Sigmoid colon (tissue), 4 donors: Measurements from ENCODE around the gene CSF2RB.

Source experiments
- EP300 ChIP-seq, 4 donors: sonication (generic); formaldehyde crosslinking; IDR thresholded peaks; one replicate each; pipeline ENCODE4 v1.6.1; 2017; ENCODE audit warnings: antibody characterized with exemption in 4 of 4
- TF ChIP-seq, protein P1 (sequence below), 4 experiments: fragments of 450-650 bp in 3 of 4; fragments of 200-600 bp in 1 of 4; IDR thresholded peaks; one replicate each; pipeline ENCODE4 v1.5.1; 2016 to 2019; ENCODE audit warnings: antibody characterized with exemption in 4 of 4, mild to moderate bottlenecking in 3 of 4, moderate library complexity in 2 of 4

DNA sequence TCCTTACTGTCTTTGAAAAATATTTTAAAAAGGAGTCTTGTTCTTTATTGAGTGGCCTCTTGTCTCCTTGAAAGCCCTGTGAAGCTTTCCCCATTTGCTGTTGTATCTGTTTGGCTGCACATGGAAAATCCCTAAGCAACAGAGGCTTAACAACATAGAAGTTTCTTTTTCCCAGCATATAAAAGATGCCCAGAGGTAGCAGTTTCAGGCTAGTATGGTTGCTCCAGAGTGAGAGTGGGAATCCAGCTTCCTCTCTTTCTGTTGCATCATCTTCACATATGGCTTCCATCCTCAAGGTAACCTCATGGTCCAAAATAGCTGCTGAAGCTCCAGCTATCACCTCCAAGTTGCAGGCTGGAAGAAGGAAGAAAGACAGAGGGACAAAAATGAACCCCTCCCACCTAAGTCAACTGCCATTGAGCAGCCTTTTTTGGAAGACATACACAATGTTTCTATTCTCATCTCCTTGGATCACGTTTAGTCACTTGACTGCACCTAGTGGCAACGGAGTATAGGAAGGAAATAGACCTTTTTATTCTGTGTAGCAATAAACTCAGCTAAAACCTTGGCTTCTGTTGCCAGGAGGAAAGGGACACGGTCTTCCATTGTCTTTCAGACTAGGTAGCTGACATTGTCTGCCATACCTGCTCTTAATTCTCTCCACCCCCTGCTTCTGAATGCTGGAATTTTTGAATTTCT, 5.3 kb downstream of the CSF2RB start:
- TF ChIP-seq, protein P1, sequence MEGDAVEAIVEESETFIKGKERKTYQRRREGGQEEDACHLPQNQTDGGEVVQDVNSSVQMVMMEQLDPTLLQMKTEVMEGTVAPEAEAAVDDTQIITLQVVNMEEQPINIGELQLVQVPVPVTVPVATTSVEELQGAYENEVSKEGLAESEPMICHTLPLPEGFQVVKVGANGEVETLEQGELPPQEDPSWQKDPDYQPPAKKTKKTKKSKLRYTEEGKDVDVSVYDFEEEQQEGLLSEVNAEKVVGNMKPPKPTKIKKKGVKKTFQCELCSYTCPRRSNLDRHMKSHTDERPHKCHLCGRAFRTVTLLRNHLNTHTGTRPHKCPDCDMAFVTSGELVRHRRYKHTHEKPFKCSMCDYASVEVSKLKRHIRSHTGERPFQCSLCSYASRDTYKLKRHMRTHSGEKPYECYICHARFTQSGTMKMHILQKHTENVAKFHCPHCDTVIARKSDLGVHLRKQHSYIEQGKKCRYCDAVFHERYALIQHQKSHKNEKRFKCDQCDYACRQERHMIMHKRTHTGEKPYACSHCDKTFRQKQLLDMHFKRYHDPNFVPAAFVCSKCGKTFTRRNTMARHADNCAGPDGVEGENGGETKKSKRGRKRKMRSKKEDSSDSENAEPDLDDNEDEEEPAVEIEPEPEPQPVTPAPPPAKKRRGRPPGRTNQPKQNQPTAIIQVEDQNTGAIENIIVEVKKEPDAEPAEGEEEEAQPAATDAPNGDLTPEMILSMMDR (IDR thresholded peaks at IDR 0.05) = no peak
- no peak for TF ChIP-seq EP300 (IDR thresholded peaks at IDR 0.05)
